Activated T-cell treated with anti-CD3 and anti-CD28 coated beads for 1 hour (primary cell): ENCODE results near the gene GCDH.
"Not testable (repeated sequence)": the region's sequence is repeated elsewhere in the genome, so short reads cannot be mapped to it uniquely, and the experiment has no call there.

Source experiments
- DNase-seq: peaks from one replicate; pipeline ENCODE4 v3.0.0-alpha.2; 2020; ENCODE audit warnings: low read depth

GCDH gene

DNA sequence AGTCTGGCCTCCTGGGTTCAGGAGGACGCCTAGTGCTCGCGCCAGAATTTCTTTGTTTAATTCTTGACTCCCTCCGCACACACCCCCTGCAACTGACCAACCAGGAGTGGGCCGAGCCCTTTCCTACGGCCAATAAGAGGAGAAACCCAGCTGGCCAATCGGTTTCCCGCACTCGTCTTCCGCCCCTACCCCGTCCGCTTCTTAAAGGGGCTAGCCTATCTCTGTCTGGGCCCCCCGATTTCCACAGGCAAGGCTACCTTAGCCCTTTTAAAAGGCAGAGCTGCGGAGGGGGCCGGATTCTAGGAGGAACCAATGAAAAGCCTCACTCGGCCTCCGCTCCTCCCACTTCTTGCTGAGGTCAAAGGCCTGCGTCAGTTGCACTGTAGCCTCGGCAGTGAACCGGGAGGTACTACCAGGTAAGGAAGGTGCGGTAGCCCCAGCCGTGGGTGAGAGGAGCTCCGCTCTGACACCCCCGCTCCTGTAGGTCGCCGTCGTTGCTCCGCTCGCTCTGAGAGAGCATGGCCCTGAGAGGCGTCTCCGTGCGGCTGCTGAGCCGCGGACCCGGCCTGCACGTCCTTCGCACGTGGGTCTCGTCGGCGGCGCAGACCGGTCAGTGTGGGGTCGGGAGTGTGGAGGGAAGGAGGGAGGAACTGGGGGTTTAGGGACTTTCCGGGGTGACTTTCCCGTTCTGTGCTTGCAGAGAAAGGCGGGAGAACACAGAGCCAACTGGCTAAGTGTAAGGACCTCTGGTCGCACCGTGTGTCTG, at the start of gene GCDH:
GCDH (plus strand) TSS at position 374 of the 766 bp plus-strand sequence; CDS start at position 519, 145 bp downstream.
- DNase-seq, result peak; percentile 90

DNA sequence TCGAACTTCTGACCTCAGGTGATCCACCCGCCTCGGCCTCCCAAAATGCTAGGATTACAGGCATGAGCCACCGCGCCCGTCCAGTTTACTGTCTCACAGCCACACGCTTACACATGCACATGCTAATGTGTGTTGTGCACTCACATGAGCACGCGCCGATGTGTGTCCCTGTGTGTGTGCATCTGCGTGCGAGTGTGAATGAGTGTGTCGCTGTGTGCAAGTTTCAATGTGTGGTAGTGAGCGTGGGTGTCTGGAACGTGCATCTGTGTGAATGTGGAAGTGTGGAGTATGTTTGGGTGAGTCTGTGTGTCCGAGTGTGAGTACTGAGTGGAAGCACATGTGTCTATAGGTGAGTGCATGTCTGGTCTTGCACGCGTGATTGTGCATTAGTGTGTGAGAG, 48.4 kb upstream of the GCDH start:
- DNase-seq, result no peak

DNA sequence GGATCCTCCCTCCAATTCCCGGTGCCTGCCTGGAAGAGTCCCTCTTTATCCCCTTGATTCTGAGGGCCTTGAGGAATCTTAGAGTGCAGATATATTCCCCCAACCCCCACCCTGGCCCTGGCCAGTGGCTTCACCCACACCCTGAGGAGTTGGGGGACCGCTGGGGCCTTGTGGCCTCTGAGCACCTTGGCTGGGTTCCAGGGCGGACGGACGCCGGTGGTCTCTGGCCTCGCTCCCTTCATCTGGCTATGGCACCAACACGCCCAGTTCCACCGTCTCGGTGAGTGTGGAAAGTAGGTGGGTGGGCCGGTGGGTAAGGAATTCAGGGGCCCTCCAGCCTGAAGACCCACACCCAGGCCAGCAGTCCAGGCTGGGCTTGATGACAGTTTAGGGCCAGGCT, 47.6 kb upstream of the GCDH start:
- no peak for DNase-seq

DNA sequence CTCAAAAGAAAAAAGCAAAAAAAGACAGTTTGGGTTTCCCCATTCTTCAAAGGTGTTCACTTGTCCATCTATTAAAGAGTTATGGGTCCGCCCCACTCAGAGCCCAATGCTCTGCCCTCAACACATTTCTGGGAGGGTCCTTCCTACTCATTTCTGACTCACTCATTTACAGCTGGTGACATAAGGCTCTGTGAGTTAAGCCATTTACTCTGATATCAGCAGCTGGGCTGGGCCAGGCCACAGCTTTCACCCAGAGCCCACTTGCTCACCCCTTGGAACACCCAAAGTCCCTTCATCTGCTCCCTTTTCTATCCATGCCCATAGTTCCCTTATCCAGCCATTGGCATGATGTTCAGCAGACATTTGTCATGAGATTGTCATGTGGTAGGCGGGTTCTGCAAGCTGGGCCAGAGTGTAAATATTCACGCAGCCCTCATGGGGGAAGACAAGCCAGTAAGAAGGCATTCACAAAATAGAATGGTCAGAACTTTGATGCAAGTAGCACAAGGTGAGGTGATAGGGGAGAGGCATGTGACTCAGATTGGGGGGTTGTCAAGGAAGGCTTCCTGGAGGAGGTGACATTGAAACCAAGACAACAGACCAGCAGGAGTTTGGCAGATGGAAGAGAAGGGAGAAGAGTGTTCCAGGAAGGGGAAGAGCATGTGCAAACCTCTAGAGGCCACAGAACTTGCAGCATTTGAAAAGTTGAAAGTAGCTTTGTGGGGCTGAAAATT, 46.8 kb upstream of the GCDH start:
- DNase-seq, result no peak

DNA sequence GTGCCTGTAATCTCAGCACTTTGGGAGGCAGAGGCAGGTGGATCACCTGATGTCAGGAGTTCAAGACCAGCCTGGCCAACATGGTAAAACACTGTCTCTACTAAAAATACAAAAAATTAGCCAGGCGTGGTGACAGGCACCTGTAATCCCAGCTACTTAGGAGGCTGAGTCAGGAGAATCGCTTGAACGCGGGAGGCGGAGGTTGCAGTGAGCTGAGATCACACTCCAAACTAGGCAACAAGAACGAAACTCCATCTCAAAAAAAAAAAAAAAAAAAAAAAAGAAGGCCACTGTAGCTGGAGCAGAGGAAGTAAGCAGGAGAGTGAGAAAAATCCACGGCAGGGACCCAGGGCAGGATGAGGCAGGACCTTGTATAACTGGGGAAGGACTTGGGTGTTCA, 44.3 kb upstream of the GCDH start:
- not testable (repeated sequence) for DNase-seq

DNA sequence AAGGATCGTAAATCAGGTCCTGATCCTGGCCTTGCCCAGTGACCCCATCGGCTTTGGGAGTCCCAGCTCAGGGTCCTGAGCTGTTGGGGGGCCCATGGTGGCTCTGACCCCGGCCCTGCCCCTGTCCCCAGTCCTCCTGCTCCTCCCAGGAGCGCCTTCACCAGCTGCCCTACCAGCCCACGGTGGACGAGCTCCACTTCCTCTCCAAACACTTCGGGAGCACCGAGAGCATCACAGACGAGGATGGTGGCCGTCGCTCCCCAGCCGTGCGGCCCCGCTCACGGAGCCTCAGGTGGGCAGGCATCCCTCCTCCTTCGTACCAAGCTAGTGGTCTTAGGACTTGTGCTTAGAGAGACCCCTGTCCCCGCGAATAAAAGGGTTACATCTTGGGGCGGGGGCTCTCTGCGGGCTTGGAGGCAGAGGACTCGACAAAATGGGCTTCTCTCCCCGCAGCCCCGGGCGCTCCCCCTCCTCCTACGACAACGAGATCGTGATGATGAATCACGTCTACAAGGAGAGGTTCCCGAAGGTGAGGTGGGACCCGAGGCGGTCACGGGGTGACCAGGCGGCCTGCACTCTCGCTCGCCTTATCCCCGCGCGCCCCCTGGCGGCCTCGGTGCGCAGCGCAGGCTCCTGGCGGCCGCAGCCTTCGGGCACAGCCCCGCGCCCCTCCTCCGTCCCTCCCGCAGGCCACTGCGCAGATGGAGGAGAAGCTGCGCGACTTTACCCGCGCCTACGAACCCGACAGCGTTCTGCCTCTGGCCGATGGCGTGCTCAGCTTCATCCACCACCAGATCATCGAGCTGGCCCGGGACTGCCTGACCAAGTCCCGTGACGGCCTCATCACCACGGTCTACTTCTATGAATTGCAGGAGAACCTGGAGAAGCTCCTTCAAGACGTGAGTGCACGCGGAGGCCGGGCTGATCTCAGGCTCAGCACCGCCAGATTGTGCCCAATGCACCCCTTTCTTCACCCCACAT, 43.5 kb upstream of the GCDH start:
- peak; percentile 79 for DNase-seq

DNA sequence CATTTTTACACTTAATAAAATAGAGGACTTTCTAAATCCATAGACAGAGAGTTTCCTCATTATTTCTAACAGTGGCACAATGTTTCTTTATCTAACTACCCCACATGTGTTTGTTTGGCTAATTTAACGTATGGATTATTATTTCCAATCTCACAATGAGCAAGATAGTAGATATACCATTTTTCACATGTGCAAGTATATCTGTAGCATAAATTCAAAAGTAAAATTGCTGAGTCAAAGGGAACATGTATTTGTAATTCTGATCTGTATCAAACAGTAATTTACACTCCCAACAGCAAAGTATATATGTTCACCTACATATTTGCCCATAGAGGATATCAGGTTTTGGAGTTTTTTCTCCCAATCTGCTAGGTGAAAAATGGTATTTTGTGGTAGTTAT, 34.3 kb upstream of the GCDH start:
- no peak for DNase-seq

DNA sequence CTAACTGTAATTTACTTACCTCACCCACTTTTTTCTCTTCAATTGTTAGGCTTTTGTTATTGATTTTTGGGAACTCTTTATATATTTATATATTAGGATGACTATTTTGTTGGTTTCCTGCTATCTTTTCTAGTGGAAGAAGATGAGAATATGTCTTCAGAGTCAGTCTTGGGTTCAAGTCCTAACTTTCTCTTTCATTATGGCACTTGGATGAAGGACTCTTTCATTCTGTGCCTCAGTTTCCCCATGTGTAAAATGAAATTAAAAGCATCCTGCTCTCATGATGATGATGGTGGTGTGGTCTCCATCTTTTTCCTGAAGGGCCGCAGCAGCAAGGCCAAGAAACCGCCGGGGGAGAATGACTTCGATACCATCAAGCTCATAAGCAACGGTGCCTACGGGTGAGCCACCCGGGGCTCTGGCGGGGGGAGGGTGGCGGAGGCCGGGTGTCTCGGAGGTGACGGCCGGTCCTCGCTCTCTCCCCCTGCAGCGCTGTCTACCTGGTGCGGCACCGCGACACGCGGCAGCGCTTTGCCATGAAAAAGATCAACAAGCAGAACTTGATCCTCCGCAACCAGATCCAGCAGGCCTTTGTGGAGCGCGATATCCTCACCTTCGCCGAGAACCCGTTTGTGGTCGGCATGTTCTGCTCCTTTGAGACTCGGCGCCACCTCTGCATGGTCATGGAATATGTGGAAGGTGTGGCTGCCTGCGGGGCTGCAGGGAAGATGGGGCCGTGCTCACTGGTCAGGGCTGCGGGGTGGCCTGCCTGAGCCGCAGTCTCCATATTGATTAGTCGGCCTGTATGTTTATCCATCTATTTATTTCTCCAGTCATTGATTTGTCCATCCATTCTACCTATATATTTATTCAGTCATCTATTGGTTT, 32.7 kb upstream of the GCDH start:
- DNase-seq, result no peak

DNA sequence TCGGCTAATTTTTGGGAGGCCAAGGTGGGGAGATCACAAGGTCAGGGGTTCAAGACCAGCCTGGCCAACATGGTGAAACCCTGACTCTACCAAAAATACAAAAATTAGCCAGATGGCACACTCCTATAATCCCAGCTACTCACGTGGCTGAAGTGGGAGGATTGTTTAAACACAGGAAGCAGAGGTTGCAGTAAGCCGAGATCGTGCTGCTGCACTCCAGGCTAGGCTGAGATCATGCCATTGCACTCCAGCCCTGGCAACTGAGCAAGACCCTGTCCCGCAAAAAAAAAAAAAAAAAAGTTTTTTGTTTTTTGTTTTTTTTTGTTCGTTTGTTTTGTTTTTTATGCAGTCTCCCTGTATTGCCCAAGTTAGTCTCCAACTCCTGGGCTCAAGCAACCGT, 31.4 kb upstream of the GCDH start:
- no peak for DNase-seq

DNA sequence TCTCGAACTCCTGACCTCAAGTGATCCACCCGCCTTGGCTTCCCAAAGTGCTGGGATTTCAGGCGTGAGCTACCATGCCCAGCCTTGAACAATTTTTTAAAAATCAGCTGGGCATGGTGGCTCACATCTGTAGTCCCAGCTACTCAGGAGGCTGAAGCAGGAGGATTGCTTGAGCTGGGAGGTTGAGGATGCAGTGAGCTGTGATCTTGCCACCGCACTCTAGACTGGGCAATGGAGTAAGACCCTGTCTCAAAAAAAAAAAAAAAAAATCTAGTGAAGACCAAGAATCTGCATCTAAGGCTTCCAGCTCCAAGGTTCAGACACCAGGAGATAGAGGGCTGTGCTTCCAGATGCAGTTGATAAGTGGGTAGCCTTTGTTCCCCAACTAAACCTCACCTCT, 26.8 kb upstream of the GCDH start:
- no peak for DNase-seq

DNA sequence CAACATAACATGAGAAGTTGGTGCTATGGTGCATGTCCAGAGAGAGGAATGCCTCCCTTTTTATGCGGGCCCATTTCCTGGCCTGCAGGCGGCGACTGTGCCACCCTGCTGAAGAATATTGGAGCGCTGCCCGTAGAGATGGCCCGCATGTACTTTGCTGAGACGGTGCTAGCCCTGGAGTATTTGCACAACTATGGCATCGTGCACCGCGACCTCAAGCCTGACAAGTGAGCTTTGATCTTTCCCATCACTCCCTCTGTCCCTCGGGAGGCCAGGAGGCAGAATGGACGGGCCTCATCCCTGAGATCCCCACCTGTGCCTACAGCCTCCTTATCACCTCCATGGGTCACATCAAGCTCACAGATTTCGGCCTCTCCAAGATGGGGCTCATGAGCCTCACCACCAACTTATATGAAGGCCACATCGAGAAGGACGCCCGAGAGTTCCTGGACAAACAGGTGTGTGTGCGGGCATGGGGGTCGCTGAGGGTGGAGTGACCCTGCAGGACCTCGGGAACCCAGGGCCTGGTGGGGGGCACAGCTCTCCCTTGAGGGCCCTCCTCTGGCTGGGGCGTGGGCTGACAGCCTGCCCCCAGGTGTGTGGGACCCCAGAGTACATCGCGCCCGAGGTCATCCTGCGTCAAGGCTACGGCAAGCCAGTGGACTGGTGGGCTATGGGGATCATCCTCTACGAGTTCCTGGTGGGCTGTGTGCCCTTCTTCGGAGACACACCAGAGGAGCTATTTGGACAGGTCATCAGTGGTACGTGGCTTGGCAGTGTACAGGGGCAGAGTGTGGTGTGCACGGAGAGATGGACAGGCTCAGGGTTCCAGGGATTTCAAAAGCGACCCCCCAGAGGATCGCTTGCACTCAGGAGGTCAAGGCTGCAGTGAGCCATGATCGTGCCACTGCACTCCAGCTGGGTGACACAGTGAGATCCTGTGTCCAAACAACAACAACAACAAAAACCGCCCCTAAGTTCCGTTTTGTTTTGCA, 25.9 kb upstream of the GCDH start:
- DNase-seq, result no peak

DNA sequence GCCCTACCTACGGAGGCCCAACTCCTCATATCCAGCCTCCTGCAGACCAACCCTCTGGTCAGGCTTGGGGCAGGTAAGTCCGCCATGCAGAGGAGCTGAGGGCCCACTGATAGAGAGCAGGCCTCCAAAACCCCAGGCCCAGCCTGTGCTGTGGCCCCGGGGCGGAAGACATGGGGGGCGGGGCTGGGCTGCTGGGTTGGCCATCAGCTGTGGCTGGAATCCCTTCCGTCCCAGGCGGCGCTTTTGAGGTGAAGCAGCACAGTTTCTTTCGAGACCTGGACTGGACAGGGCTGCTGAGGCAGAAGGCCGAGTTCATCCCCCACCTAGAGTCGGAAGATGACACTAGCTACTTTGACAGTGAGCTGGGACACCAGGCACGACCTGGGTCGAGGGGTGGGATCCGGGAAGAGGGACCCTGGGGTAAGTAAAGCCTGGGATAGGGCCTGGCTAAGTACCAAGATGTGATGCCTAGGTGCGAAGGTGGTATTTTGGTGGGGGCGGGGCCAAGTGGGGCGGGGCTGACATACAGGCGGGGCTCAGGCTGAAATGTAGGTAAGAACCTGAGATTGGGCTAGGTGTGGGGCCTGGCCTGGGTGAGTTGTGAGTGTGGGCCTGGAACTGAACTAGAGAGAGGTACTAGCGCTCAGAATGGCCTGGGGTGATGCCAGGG, 25.1 kb upstream of the GCDH start:
- DNase-seq, result no peak

DNA sequence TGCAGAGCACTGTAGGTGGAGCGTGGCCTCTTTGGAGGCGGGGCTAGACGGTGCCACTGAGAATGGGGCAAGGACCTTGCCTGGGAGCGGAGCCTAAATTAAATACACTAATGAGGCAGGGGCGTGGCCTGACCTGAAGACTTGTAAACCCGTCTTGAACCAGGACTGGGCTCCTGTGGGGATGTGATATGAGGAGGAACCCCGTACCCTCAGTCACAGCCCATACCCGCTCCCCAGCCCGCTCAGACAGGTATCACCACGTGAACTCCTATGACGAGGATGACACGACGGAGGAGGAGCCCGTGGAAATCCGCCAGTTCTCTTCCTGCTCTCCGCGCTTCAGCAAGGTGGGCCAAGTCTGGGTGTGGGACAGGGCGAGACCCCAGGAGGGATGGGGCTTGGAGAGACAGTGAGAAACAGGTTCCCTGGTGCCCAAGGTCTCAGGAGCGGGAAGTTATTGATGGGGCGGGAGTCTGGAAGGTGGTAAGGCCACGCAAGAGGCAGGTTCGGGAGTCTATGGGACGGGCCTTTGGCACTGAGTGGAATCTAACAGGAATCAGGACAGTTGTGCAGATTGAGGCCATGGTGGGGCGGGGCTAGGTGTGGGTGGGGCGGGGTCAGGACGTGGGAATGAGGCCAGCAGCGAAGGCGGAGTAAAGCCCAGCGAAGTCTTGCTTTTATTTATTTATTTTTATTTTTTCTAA, 24.4 kb upstream of the GCDH start:
- DNase-seq, result no peak

DNA sequence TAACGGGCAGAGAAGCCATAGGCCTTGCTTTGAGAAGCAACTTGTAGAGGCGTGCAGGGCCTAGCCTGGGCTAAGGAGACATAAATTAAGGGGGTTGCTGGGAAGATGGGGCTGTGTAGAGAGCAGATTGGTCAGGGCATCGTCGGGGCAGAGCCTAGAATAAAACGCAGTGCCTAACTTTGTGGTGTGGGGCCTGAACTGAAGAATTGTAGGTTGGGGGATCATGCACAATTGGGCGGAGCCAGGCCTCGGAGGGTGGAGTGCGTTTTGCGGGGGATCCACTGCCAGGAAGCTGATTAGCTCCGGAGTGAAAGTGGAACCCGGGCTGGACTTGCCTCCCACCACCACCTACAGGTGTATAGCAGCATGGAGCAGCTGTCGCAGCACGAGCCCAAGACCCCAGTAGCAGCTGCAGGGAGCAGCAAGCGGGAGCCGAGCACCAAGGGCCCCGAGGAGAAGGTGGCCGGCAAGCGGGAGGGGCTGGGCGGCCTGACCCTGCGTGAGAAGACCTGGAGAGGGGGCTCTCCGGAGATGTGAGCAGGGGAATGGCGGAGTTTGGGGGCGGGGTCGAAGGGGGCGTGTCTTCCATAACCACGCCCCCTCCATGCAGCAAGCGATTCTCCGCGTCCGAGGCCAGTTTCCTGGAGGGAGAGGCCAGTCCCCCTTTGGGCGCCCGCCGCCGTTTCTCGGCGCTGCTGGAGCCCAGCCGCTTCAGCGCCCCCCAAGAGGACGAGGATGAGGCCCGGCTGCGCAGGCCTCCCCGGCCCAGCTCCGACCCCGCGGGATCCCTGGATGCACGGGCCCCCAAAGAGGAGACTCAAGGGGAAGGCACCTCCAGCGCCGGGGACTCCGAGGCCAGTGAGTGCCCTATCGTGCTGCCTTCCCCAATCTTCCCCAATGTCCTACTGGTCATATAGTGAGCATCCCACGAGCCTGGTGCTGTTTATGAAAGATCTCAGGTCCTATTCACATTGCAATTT, 23.6 kb upstream of the GCDH start:
- peak; percentile 65 for DNase-seq

DNA sequence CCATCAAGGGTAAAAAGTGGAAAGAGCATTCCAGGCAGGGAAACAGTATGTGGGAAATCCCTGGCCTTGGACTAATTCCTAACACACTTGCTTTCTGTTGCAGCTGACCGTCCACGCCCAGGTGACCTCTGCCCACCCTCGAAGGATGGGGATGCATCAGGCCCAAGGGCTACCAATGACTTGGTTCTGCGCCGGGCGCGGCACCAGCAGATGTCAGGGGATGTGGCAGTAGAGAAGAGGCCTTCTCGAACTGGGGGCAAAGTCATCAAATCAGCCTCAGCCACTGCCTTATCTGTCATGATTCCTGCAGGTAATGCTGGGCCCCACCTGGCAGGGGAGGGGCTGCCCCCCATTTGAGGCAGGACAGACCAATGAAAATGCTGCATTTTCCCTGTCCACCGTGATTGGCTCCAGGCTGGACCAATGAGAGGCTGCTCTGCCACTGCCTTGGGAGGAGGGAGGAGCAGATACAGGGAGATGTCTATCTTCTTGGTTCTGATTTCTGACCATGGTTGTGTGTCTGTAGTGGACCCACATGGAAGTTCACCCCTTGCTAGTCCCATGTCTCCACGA, 22.3 kb upstream of the GCDH start:
- DNase-seq, result no peak

DNA sequence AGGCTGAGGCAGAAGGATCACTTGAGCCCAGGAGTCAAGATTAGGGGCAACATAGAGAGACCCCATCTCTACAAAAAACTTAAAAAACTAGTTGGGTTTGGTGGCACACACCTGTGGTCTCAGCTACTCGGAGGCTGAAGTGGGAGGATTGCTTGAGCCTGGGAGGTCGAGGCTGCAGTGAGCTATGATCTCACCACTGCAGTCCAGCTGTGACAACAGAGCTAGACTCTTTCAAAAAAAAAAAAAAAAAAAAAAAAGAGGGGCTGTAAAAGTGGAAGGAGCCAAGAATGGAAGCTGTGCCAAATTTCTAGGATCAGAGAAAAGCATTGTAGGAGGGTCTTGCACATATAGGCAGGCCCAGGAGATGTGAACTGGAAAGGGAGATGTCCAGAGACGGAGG, 19.3 kb upstream of the GCDH start:
- DNase-seq, result no peak

DNA sequence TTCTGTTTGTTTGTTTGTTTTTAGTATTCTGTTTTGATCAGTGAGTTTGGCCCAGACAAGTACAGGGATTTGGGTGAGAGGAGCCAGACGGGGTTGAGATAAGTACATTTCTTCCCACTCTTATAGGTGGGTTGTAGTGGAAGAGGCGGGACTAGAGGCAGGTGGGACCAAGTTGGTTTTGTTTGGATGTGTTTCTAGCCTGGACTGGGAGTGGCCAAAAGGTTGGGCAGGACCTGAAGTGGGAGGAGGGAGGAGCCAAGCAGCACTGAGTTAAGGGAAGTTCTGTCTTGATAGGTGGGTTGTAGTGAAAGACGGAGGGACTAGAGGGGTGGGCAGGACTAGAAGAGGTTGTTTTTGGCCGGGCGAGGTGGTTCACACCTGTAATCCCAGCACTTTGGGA, 18.7 kb upstream of the GCDH start:
- DNase-seq, result no peak
